Coronary artery (tissue), 2 donors: ENCODE measurements around the gene LINS1.
"Not testable (repeated sequence)": the region's sequence is repeated elsewhere in the genome, so short reads cannot be mapped to it uniquely, and the experiment has no call there.

Source experiments
- DNase-seq: peaks from one replicate; pipeline ENCODE4 v3.0.0-alpha.2; 2017; ENCODE audit warnings: low spot score
- H3K27ac ChIP-seq, 2 donors: fragments of 200-600 bp; sonication (generic); one replicate each; pipeline ENCODE4 v1.5.1; 2016 to 2019
- H3K4me3 ChIP-seq: fragments of 200-600 bp; sonication (generic); 2 replicates; pipeline ENCODE4 v1.5.1; 2016; ENCODE audit warnings: mild to moderate bottlenecking, moderate library complexity
- CTCF ChIP-seq: fragments of 200-600 bp; sonication (generic); IDR thresholded peaks from one replicate; pipeline ENCODE4 v1.5.1; 2019; ENCODE audit warnings: antibody characterized with exemption

The LINS1 gene

GRCh38 chr15:100595964-100596363 lies 6.0 kb downstream of the LINS1 start:
- no peak for TF ChIP-seq CTCF
- no peak overlapping the region for H3K27ac ChIP-seq
- DNase-seq, result no peak
- no peak overlapping the region for H3K4me3 ChIP-seq

- no peak for TF ChIP-seq CTCF
- no peak for DNase-seq
These were observed 8.6 kb downstream of the LINS1 start for GRCh38 chr15:100593431-100593830.

GRCh38 chr15:100592898-100593297 lies 9.1 kb downstream of the LINS1 start:
- Histone ChIP-seq H3K4me3 (no peak overlapping the region), H3K27ac (no peak overlapping the region)
- TF ChIP-seq CTCF, result no peak
- DNase-seq, result no peak

More at GRCh38 chr15:100593431-100593830, 8.6 kb downstream of the LINS1 start:
- Histone ChIP-seq H3K27ac (no peak overlapping the region), H3K4me3 (no peak overlapping the region)

- no peak for TF ChIP-seq CTCF
- no peak overlapping the region for H3K4me3 ChIP-seq
- H3K27ac ChIP-seq, result no peak overlapping the region
- no peak for DNase-seq
These were observed 10.1 kb downstream of the LINS1 start for GRCh38 chr15:100591835-100592234.

GRCh38 chr15:100591163-100591562 lies 10.8 kb downstream of the LINS1 start:
- not testable (repeated sequence) for DNase-seq, H3K27ac ChIP-seq, H3K4me3 ChIP-seq

- H3K27ac ChIP-seq, result no peak overlapping the region
- no peak for DNase-seq
- no peak for TF ChIP-seq CTCF
- H3K4me3 ChIP-seq, result no peak overlapping the region
These were observed 13.2 kb downstream of the LINS1 start for GRCh38 chr15:100588638-100589242.

GRCh38 chr15:100580414-100580813 lies 21.6 kb downstream of the LINS1 start:
- Histone ChIP-seq H3K27ac (no peak overlapping the region), H3K4me3 (no peak overlapping the region)
- DNase-seq, result no peak
- no peak for TF ChIP-seq CTCF

GRCh38 chr15:100573526-100573925 lies 28.5 kb downstream of the LINS1 start:
- Histone ChIP-seq H3K4me3 (no peak overlapping the region), H3K27ac (no peak overlapping the region)
- no peak for DNase-seq
- no peak for TF ChIP-seq CTCF
